Ascending aorta (tissue), 2 donors: ENCODE results near the gene CNTNAP5. TPM values are rescaled to one million over a fixed set of nuclear protein-coding genes. Genes with fewer than 3 reads are reported as not detected.

ENCODE experiments used
- DNase-seq, 2 donors: peaks; one replicate each; pipeline ENCODE4 v3.0.0-alpha.2; 2019; ENCODE audit warnings: low spot score in 2 of 2
- H3K27ac ChIP-seq, 2 donors: fragments of 200-600 bp; sonication (generic); one replicate each; pipeline ENCODE4 v1.5.1; 2016 to 2017; ENCODE audit warnings: mild to moderate bottlenecking in 1 of 2
- H3K27me3 ChIP-seq: fragments of 200-600 bp; sonication (generic); one replicate; pipeline ENCODE4 v1.5.1; 2017
- H3K36me3 ChIP-seq, 2 donors: fragments of 200-600 bp; sonication (generic); one replicate each; pipeline ENCODE4 v1.5.1; 2016
- H3K4me1 ChIP-seq, 2 donors: fragments of 200-600 bp; sonication (generic); one replicate each; pipeline ENCODE4 v1.5.1; 2016 to 2017; ENCODE audit warnings: mild to moderate bottlenecking in 1 of 2
- H3K4me3 ChIP-seq, 2 donors: fragments of 200-600 bp; sonication (generic); one replicate each; pipeline ENCODE4 v1.5.1; 2016 to 2017; ENCODE audit warnings: mild to moderate bottlenecking in 1 of 2
- H3K9me3 ChIP-seq, 2 donors: fragments of 200-600 bp; sonication (generic); one replicate each; pipeline ENCODE4 v1.5.1; 2016
- intact Hi-C: fragments of 100-400 bp; cut with DNase I; formaldehyde crosslinking; loops from one replicate; pipeline ENCODE4 v1.15.1; 2023
- total RNA-seq: library from RNA; depleted of rRNA; stranded (reverse); fragments of >200 nt; gene quantifications from one replicate; pipeline ENCODE4 v1.1.0, GENCODE V29; 2016
- TF ChIP-seq, protein P1 (sequence below), 3 experiments: fragments of 200-600 bp in 2 of 3; fragments of 450-650 bp in 1 of 3; sonication (generic) in 2 of 3; IDR thresholded peaks; one replicate each; pipeline ENCODE4 v1.5.1; 2016 to 2019; ENCODE audit warnings: antibody characterized with exemption in 3 of 3, mild to moderate bottlenecking in 1 of 3, moderate library complexity in 1 of 3

CNTNAP5 gene
- total RNA-seq, 1 donor from 2014 or later: not detected

DNA sequence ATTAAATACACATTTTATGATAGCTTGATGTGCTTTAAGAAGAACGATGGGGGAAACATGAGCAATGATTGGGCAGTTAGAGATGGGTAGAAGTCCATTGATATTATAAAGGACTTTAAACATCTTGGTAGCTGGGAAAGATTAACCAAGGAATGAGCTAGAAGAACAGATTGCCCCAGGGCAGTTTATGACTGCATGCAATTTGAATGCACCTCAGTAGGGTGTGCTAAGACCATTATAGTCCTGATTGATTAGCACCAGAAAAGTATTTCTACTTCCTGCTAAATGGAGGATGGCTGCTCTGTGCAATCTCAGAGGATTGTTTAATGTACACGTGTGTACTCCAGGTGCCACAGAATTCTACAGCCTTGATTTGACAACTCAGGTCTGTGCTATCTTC, 641.9 kb downstream of the CNTNAP5 start:
- no peaks in the 10 kb centered on the region for H3K4me1 ChIP-seq
- no peak overlapping the region for H3K27ac ChIP-seq
- H3K27me3 ChIP-seq: no peaks in the 10 kb centered on the region
- TF ChIP-seq, protein P1, sequence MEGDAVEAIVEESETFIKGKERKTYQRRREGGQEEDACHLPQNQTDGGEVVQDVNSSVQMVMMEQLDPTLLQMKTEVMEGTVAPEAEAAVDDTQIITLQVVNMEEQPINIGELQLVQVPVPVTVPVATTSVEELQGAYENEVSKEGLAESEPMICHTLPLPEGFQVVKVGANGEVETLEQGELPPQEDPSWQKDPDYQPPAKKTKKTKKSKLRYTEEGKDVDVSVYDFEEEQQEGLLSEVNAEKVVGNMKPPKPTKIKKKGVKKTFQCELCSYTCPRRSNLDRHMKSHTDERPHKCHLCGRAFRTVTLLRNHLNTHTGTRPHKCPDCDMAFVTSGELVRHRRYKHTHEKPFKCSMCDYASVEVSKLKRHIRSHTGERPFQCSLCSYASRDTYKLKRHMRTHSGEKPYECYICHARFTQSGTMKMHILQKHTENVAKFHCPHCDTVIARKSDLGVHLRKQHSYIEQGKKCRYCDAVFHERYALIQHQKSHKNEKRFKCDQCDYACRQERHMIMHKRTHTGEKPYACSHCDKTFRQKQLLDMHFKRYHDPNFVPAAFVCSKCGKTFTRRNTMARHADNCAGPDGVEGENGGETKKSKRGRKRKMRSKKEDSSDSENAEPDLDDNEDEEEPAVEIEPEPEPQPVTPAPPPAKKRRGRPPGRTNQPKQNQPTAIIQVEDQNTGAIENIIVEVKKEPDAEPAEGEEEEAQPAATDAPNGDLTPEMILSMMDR (IDR thresholded peaks at IDR 0.05): no peak
- no peaks in the 10 kb centered on the region for H3K9me3 ChIP-seq
- no peak for DNase-seq
- H3K4me3 ChIP-seq: no peak overlapping the region
- intact Hi-C loops: no loop called here
- no peaks in the 10 kb centered on the region for H3K36me3 ChIP-seq

DNA sequence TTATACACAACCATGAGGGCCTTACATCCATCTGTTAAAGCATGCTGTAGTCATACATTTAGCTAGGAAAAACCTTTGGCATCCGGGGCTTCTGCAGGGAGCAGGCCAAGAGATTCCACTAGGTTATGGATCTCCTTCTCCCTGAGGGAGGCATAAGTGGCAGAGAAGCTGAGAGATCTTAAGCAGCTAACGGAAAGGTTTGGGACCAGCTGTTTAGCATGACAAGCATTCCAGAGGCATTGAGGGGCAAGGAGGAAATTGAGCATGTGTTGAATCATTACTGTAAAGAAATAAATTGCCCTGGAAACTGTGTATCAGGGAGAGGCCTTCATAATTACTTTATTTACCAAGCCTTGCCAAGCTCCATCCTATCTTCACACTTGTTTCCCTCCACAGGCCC, 643.1 kb downstream of the CNTNAP5 start:
- Histone ChIP-seq H3K27me3 (no peaks in the 10 kb centered on the region), H3K4me3 (no peak overlapping the region), H3K27ac (no peak overlapping the region), H3K4me1 (no peaks in the 10 kb centered on the region), H3K36me3 (no peaks in the 10 kb centered on the region), H3K9me3 (no peaks in the 10 kb centered on the region)
- intact Hi-C loops: no loop called here
- TF ChIP-seq, protein P1 (IDR thresholded peaks at IDR 0.05): no peak
- no peak for DNase-seq

DNA sequence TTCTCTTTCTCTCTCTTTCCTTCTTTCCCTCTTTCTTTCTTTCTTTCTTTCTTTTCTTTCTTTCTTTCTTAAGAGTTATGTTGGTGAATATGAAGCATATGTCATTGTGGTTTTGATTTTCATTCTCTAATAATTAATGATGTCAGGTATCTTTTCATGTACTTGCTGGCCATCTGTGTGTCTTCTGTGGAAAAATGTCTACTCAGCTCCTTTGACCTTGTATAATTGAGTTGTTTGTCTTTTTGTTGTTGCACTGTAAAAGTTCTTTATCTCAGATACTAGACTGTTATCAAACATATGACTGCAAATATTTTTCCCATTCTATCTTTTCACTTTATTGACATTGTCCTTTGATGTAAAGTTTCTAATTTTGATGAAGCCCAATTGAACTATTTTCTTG, 645.1 kb downstream of the CNTNAP5 start:
- no peak overlapping the region for H3K4me3 ChIP-seq
- intact Hi-C loops: no loop called here
- no peaks in the 10 kb centered on the region for H3K36me3 ChIP-seq
- H3K9me3 ChIP-seq: no peaks in the 10 kb centered on the region
- no peaks in the 10 kb centered on the region for H3K27me3 ChIP-seq
- DNase-seq: no peak
- H3K27ac ChIP-seq: no peak overlapping the region
- TF ChIP-seq, protein P1 (IDR thresholded peaks at IDR 0.05): no peak
- no peaks in the 10 kb centered on the region for H3K4me1 ChIP-seq

DNA sequence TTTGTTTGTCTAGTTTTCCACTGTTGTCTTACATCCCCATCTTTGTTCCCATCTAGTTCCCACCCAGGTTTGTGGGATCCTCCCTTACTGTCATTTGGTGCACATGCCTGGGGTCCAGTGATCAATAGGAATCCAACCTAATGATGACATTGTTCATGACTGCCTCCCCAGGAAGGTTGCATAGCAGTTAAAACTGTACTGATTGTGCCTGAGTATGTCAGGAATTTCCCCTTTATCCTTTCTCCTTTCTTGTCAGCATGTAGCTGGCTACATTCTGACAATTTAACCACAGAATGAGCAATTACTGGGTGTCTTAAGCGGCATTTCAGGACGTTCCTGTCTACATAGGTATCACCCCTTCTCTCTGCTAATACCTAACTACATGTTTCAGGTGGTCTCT, 653.0 kb downstream of the CNTNAP5 start:
- H3K4me3 ChIP-seq: no peak overlapping the region
- H3K27me3 ChIP-seq: no peaks in the 10 kb centered on the region
- H3K36me3 ChIP-seq: no peaks in the 10 kb centered on the region
- intact Hi-C loops: no loop called here
- H3K9me3 ChIP-seq: no peaks in the 10 kb centered on the region
- TF ChIP-seq, protein P1 (IDR thresholded peaks at IDR 0.05): no peak
- no peaks in the 10 kb centered on the region for H3K4me1 ChIP-seq
- no peak overlapping the region for H3K27ac ChIP-seq
- DNase-seq: no peak

DNA sequence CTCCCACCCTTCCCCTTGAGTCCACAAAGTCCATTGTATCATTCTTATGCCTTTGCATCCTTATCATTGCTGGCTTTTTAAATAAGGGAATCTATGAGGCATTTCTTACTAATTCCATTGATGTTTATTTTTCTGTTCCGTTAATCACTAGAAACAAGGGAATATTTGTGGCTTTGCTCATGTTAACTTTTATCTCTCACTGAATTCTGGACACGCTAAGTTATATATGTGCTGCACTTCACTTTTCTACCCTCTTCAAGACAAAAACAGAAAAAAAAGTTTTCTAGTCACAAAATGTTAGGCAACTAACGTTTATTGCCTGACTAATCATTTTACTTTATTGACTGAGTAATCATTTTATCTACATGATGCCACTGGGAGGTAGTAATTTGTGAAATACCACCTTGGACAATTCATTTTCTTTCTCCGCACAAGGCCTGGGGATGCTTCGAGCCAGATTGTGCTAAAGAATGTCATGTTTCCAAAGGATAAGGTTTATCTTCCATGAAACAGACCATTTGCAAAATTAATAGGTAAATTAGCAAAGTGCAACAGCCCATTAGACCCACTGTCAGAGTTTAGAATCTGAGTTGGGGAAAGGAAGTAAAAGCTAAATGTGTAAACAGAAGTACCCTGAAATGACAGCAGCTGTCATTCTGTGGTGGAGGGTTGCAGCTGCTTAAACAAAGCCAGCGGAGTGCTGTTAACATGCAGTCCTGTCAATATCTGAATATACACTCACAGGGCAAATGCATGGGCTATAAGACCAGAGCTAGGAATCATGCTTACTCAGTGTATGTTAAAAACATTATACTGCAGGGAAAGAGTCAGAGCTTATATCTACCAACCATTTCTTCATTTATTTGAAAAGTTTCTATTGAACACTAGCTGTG, 658.7 kb downstream of the CNTNAP5 start:
- Histone ChIP-seq H3K27ac (no peak overlapping the region), H3K4me3 (no peak overlapping the region), H3K36me3 (no peaks in the 10 kb centered on the region), H3K9me3 (no peaks in the 10 kb centered on the region), H3K27me3 (no peaks in the 10 kb centered on the region), H3K4me1 (no peaks in the 10 kb centered on the region)
- TF ChIP-seq, protein P1 (IDR thresholded peaks at IDR 0.05): no peak
- DNase-seq: no peak
- intact Hi-C loops: no loop called here
